Ovary (tissue), 9 donors: ENCODE measurements around the gene C22orf15. TPM values are rescaled to one million over a fixed set of nuclear protein-coding genes. Genes with fewer than 3 reads are reported as not detected.

Experiments used
- DNase-seq, 5 donors: peaks; one replicate each; pipeline ENCODE4 v3.0.0-alpha.2; 2019 to 2020
- H3K27ac ChIP-seq, 2 donors: fragments of 200-600 bp; one replicate each; pipeline versions ENCODE4 v1.5.1 to v1.8.0; 2019 to 2022
- H3K27me3 ChIP-seq: fragments of 200-600 bp; one replicate; pipeline ENCODE4 v1.8.0; 2022
- H3K36me3 ChIP-seq: fragments of 200-600 bp; sonication (generic); one replicate; pipeline ENCODE4 v1.5.1; 2019
- H3K4me1 ChIP-seq: one replicate; pipeline ENCODE4 v1.8.1; 2013; ENCODE audit warnings: mild to moderate bottlenecking, moderate library complexity; ENCODE audit not compliant: insufficient read depth
- H3K4me3 ChIP-seq: fragments of 200-600 bp; sonication (generic); one replicate; pipeline ENCODE4 v1.5.1; 2017
- H3K9me3 ChIP-seq, 2 donors: fragments of 200-600 bp in 1 of 2; sonication (generic) in 1 of 2; one replicate each; pipeline versions ENCODE4 v1.5.1 to v1.8.1; 2013 to 2019; ENCODE audit warnings: mild to moderate bottlenecking in 1 of 2, moderate library complexity in 1 of 2
- EP300 ChIP-seq: sonication (generic); formaldehyde crosslinking; IDR thresholded peaks from one replicate; pipeline ENCODE4 v1.6.1; 2017; ENCODE audit warnings: antibody characterized with exemption
- POLR2A ChIP-seq: fragments of 450-650 bp; IDR thresholded peaks from one replicate; pipeline ENCODE4 v1.6.1; 2017; ENCODE audit warnings: antibody characterized with exemption, mild to moderate bottlenecking, moderate library complexity
- WGBS, 3 donors: extraction: QIAGEN DNeasy Blood & Tissue Kit in 1 of 3; methylation state at CpG; one replicate each; pipeline versions ENCODE4 v1.1.5 to v1.1.7; 2013 to 2017; 5-methylcytosine and 5-hydroxymethylcytosine counted together
- intact Hi-C, 4 donors: fragments of 100-400 bp; cut with DNase I; formaldehyde crosslinking; loops; one replicate each; pipeline versions ENCODE4 v1.11.0 to v1.15.1; 2022 to 2023
- polyA plus RNA-seq, 2 donors: library from polyadenylated mRNA; stranded (reverse); fragments of 200-250 nt in 1 of 2; fragments of 350-450 nt in 1 of 2; fragmentation: Illumina TruSeq in 1 of 2; extraction: RNeasy Lipid Tissue Mini Kit (QIAGEN cat#74804) in 1 of 2; gene quantifications; one replicate each; pipeline ENCODE4 v1.2.3, GENCODE V29; 2013 to 2014
- total RNA-seq, 7 donors: library from RNA; depleted of rRNA in 2 of 7; stranded (reverse); fragments of >200 nt in 2 of 7; fragmentation: NEBNext Ultra II Directional in 3 of 7; extraction: Animal tissue kit (Norgen Biotek cat#: 25700) in 3 of 7; gene quantifications; one replicate each; pipeline versions ENCODE4 v1.1.0 to v1.2.4, GENCODE V29; 2016 to 2023
- TF ChIP-seq, protein P1 (sequence below), 3 donors: fragments of 450-650 bp in 2 of 3; fragments of 200-600 bp in 1 of 3; IDR thresholded peaks; one replicate each; pipeline versions ENCODE4 v1.5.1 to v1.8.0; 2016 to 2022; ENCODE audit warnings: antibody characterized with exemption in 3 of 3, mild to moderate bottlenecking in 1 of 3
- donor health status: DM: no; HTN: no; CAD: no; lungs with moderate emphysema.
- donor health status: DM: no; HTN: no; CAD: no.
- donor health status: Bipolar disorder and iron deficiency.
- donor health status: DM: yes; HTN: yes; CAD: no.
- donor health status: DM: no; HTN: no; CAD: no.
- donor health status: DM: yes; HTN: yes; CAD: no.

C22orf15 gene
- total and polyA plus RNA-seq, 9 donors: 0.28 to 6.5 (median 0.77) TPM

DNA sequence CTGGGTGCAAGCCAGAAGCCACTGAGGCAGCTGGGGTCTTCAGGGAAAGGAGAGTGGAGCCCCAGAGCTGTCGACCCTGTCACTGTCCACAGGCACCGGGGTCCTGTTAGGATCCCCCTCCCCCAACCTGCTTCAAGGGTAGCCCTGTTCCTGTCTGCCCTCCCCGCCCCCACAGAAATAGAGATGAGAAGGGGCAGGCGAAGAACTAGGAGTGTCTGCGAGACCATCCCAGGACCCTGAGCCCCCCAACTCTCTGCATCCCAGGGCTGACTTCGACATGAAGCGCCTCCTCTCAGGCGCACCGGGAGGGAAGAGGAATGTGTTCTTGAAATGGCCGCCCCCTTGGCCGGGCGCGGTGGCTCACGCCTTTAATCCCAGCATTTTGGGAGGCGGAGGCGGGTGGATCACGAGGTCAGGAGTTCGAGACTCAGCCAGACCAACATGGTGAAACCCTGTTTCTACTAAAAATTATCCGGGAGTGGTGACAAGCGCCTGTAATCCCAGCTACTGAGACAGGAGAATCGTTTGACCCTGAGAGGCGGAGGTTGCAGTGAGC is 11.3 kb upstream of the C22orf15 start:
- TF ChIP-seq EP300 (no peak), POLR2A (no peak)
- TF ChIP-seq, protein P1, sequence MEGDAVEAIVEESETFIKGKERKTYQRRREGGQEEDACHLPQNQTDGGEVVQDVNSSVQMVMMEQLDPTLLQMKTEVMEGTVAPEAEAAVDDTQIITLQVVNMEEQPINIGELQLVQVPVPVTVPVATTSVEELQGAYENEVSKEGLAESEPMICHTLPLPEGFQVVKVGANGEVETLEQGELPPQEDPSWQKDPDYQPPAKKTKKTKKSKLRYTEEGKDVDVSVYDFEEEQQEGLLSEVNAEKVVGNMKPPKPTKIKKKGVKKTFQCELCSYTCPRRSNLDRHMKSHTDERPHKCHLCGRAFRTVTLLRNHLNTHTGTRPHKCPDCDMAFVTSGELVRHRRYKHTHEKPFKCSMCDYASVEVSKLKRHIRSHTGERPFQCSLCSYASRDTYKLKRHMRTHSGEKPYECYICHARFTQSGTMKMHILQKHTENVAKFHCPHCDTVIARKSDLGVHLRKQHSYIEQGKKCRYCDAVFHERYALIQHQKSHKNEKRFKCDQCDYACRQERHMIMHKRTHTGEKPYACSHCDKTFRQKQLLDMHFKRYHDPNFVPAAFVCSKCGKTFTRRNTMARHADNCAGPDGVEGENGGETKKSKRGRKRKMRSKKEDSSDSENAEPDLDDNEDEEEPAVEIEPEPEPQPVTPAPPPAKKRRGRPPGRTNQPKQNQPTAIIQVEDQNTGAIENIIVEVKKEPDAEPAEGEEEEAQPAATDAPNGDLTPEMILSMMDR (IDR thresholded peaks at IDR 0.05): no peak
- Histone ChIP-seq H3K27ac (peak overlapping the region; percentile 14 to 58), H3K4me3 (peak overlapping the region; percentile 53), H3K4me1 (peaks cover 4% of the 10 kb centered on the region), H3K36me3 (no peaks in the 10 kb centered on the region), H3K27me3 (no peaks in the 10 kb centered on the region), H3K9me3 (no peaks in the 10 kb centered on the region)
- intact Hi-C loops: no loop called here
- 17 to 23% (median 17%) methylated on average over 21 to 22 of the region's 22 CpGs for WGBS, 3 donors
- DNase-seq: peak in 2 of 5 donors; percentile 58 to 61

DNA sequence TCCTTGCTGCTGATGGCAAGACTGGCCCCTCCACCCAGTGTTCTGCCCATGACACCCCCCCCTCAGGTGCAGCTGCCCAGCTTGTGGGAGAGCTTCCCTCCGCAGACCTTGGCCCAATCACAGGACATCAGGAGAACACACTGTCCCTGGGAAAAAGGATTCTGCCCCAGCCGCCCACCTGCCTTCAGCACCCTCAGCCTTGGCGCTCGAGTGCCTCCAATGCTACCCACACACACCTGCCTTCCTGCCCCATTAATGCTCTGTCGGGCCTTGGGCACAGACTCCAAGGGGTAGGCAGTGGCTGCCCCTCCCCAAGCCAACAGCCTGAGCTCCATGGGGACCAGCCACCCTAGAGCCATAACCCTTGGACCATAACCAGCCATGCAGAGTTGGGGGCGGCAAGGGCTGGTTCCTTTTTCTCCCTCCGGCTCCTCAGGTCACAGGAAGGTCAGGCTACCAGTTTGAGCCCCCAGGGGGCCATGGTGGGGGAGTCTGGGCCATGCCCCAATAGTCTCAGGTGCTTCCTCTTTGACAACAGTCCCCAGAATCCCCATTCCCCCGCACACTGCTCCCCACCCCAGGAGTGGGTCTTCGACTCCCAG is 10.6 kb upstream of the C22orf15 start:
- H3K27ac ChIP-seq: no peak overlapping the region
- H3K4me1 ChIP-seq: peaks cover 4% of the 10 kb centered on the region
- intact Hi-C loops: no loop called here
- H3K4me3 ChIP-seq: no peak overlapping the region
- no peaks in the 10 kb centered on the region for H3K36me3 ChIP-seq
- no peak for TF ChIP-seq POLR2A
- no peak for TF ChIP-seq EP300
- TF ChIP-seq, protein P1 (IDR thresholded peaks at IDR 0.05): no peak
- WGBS, 3 donors: 86 to 90% (median 88%) methylated on average over 9 of the region's 9 CpGs
- no peaks in the 10 kb centered on the region for H3K27me3 ChIP-seq
- DNase-seq: peak in 1 of 5 donors; percentile 47
- H3K9me3 ChIP-seq: no peaks in the 10 kb centered on the region

DNA sequence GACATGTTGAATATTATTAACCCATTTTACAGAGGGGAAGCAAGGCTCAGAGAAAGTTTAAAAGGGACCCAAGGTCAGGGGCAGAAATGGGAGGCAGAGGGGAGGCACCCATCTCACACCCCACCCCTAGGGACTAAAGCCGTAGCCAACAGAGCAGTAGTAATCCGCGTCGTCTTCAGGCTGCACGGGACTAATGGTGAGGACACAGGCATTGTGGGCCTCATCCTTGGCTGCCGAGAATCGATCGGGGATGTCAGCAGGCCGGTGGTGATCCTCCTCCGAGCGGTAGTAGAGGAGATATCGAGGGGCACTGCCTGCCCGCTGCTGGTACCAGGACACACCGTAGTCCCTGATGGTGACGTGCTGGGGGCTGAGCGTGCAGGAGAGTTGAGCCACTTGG is 10.0 kb upstream of the C22orf15 start:
- 85 to 93% (median 90%) methylated on average over 16 of the region's 16 CpGs for WGBS, 3 donors

DNA sequence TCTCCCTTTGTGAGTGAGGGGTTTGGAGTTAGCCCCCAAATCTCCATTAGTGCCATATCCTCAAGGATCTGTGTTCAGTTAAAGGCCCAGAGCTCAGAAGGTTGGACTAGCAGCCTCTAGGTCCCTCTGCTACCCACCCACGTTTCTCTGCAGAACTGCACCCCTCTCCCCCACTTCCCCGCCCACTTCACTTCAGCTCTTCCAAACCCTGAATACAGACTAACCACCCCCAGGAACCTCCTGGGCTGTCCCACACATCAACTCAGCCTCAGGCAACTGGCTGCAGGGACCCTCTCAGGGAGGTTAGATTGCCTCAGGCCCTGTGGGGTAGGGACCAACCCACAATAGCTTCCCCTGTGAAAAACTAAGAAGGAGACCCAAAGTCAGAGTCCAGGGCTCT is 9.4 kb upstream of the C22orf15 start:
- Histone ChIP-seq H3K9me3 (no peaks in the 10 kb centered on the region), H3K4me1 (peaks cover 4% of the 10 kb centered on the region), H3K27me3 (no peaks in the 10 kb centered on the region), H3K4me3 (no peak overlapping the region), H3K36me3 (no peaks in the 10 kb centered on the region), H3K27ac (no peak overlapping the region)
- DNase-seq: no peak
- TF ChIP-seq EP300: no peak
- TF ChIP-seq, protein P1 (IDR thresholded peaks at IDR 0.05): no peak
- no peak for TF ChIP-seq POLR2A
- intact Hi-C loops: no loop called here
- 57 to 68% (median 59%) methylated on average over 2 of the region's 2 CpGs for WGBS, 3 donors

More for the DNA sequence above, 10.0 kb upstream of the C22orf15 start:
- Histone ChIP-seq H3K9me3 (no peaks in the 10 kb centered on the region), H3K27ac (no peak overlapping the region), H3K36me3 (no peaks in the 10 kb centered on the region), H3K4me3 (no peak overlapping the region), H3K27me3 (no peaks in the 10 kb centered on the region), H3K4me1 (peaks cover 4% of the 10 kb centered on the region)
- TF ChIP-seq, protein P1 (IDR thresholded peaks at IDR 0.05): no peak
- no peak for TF ChIP-seq POLR2A
- TF ChIP-seq EP300: no peak
- intact Hi-C loops: no loop called here
- no peak for DNase-seq
